NCI-H2171 treated with DMSO at 0.1 percent for 48 hours (cell line): Measurements from ENCODE around the gene RBM33.

ENCODE experiments used
- DNase-seq: peaks from one replicate; lab custom pipeline; 2025; lab: John Stamatoyannopoulos, UW

The RBM33 gene

DNA sequence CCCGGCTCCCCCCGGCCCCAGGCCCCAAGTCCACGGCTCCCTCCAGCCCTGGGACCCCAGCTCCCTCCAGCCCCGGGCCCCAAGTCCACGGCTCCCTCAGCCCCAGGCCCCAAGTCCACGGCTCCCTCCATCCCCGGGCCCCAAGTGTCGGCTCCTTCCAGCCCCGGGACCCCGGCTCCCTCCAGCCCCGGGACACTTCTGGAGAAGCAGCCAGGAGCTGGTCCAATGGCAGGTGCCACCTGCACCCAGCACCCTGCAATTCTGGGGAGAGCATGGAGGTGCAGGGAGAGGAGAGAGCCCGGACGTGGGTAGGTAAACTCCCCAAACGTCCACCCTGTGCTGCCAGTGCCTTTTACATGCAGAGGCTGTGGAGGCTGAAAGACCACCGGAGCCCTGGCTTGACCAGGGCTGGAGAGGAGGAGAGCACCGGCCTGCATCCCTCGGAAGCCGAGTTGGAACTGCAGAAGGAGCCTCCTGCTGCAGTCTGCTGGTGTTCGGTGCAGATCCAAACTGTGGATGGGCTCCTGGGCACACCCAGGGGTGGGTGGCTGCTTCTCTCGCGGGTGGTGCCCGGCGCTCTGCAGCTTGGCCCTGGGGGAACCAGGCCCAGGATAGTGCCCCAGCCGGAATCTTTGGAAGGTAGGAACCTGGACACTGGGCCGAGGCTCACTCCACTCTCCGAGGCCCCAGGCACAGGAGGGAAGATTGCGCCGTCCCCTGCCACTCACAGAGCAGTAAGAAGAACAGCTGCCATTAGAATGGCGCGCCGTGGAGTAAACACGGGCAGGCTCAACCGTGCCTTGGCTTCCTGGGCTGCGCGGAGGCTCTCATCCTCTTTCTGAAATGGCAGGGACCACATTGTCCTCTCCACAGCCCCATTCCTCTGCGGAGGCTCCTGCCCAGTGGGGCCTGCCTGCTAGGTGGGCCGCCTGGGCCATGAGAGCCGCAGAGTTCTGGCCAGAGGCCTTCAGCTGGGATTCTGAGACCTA, 153.1 kb downstream of the RBM33 start:
- no peak for DNase-seq

DNA sequence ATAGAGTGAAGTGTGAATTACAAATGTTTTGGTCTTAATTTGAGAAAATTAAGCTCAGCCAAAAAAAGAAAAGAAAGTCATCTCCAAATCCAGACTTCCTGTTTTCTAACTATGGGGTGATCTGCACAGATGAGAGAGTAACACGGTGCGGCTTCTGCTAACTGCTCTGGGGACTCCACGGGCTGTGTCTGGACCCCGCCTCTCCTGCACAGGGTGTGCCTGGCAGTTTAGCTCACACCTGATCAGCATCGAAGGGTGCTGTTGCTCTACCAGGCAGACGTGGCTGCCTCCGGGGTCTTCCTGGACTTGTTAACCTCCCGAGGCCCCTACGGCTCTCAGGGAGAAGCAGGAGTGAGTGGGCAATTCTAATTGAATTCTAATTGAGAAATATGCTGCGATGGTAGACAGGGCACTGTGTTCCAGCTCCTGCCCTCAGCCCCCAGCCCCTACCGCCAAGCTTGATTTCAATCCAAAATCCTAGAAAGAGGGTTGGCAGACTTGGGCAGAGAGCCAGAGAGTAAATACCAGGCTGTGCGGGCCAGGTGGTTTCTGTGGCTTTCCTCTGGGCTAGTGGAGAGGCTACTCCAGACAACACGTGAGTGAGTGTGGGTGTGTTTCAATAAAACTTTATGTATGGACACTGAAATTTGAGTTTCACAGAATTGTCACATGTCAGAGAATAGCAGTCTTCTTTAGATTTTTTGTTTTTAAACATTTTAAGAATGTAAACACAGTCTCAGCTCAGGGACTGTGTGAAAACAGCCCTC, 154.4 kb downstream of the RBM33 start:
- peak; percentile 9 for DNase-seq

DNA sequence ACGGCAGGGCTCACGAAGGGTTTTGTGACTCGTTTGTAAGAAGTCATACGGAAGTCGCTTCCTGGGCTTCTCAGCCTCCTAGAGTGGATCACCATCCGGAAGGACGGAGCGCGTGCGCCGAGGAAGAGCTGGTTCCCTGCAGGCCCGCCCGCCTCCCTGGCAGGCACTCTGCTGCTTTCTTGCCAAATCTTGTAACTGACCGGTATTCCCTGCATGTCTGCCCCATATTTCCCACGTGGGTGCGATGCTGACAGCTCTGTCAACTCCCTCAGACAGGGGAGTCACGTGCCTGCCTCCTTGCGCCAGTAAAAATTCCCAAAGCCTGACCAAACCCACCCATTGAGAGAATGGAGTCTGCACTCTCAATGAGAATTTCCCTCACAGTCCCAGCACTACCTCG, 155.1 kb downstream of the RBM33 start:
- DNase-seq: no peak

DNA sequence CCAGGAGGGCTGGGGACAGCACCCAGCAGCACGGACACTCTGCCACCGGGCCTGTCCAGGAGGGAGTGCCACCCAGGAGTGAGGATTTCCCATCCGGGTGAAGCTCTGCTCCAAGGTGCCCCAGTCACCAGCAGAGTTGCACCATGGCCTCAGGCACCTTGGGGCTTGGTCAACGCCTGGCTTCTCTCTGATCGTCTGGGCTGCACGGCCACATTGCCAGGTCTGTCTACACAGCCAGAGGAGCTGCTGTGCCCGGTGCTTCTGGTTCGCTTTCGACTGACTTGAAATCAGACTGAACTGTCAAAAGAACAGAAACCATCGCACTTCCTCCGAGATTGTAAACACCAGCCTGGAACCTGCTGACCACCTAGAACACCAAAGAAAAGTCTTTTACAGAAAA, 155.8 kb downstream of the RBM33 start:
- DNase-seq: no peak

DNA sequence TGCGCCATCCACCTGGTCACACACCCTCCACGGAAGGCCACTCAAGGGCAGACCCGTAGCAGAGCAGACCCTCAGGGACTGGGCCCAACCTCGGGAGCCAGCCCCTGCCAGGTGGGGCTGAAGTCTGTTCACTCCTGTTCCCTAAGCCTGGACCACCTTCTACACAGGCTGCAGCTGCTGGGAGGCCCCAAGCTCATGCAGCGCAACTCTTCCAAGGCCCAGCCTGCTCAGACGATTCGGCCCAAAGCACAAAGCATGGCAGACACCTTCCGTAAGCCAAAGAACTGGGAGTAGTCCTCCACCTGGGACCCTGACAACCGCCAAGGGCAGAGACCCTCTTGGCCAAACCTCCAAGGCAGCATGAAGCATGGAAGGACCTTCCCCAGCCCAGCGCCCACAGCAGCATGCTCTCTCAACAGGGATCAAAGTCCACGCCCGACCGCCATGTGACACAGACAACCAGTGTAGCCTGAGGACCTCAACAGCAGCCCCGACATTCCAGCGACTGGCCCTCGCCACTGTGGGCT, 156.3 kb downstream of the RBM33 start:
- no peak for DNase-seq

DNA sequence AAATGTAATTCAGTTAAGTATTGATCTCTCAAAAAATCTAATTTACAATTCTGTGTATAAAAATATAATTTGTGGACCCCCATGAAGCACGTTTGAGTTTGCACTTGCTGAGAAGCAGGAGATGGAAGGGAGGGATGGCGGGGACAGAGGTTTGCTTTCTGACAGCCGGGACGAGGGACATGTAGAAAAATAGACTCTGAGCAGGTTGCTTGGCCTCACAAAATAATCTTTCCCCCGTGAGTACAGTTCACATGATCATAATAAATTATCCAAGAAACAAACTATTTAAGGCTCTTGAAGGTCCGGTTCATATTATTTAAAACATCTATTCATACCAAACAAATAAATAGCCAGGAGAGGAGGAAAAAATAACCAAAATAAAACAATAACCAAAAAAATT, 157.8 kb downstream of the RBM33 start:
- DNase-seq: no peak

DNA sequence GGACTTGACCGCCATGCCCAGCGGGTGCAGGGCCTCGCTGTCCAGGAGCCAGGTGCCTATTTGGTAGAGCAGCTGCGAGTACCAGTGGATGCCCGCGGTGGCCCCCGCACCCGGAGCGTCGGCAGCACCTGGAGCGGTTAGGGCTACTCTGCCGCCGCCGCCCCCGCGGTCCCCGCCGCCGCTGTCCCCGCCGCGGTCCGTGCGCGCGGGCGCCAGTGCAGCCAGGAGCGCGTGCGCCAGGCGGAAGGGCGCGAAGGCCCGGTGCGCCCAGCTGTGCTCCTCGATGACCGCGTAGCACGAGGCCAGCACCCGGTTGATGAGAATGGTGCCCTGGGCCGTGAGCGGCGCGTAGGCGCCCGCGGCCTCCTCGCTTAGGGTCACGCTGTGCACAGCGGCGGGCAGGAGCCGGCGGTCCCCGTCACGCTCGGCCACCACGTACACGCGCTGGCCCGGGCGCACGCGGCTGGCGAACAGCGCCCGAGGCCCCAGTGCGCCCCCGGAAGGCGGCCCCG, 158.5 kb downstream of the RBM33 start:
- no peak for DNase-seq

DNA sequence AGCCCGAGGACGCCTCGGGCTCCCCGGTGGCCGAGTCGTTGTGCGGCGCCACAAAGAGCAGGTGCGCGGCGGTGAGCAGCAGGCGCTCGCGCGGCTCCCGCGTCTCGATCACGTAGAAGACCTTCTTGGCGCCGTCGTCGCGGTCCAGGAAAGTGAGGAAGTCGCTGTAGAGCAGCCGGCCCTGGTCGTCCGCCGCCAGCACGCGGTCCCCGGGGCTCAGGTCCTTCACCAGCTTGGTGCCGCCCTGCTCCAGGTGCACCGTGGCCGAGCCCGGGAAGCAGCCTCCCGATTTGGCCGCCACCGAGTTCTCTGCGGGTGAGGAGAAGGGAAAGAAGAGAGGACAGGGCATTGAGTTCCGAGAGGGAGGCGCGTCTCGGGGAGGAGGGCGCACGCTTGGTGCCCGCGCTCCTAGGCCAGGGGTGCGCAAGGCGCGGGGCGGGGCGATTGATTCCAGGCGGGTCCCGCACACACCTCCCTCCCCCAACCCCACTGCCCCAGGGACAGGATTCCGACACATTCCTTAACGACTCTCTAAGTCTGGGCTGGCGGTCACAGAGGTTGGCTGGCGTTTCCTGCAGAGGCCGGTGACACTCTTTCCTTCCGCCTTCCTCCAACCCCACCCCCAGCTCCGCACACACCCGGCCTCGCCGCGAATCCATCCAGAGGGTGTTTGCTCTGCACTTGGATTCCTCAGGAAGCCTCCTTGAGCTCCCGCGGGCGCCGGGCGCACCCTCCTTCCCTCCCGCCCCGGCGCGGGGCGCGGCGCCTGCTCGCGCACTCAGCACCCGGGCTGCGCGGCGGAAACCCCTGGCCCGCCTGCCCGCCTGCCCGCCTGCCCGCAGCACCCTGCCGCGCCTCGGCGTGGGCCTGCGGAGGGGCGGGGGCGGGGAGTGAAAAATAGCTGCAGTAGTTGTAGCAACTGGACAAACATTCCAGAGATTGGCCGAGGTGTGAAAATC, 159.2 kb downstream of the RBM33 start:
- no peak for DNase-seq

DNA sequence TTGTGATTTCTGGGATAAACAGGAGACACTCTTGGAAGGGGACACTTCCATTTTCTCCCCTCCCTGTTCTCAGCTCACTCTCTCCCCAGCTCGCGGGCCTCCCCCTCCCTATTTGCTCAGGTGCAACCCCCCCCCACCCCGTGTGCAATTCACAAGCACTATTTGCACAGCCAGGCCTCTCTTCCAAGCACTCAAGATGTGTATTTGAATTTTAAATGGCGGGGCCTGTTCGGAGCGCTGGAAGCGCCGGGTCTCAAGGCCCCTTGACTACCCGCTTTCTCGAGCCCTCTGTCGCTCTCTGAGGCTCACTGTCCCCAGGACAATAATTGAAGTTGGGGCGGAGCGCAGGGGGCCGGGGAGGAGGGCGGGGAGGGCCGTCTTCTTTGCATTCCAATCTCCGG, 160.0 kb downstream of the RBM33 start:
- no peak for DNase-seq

DNA sequence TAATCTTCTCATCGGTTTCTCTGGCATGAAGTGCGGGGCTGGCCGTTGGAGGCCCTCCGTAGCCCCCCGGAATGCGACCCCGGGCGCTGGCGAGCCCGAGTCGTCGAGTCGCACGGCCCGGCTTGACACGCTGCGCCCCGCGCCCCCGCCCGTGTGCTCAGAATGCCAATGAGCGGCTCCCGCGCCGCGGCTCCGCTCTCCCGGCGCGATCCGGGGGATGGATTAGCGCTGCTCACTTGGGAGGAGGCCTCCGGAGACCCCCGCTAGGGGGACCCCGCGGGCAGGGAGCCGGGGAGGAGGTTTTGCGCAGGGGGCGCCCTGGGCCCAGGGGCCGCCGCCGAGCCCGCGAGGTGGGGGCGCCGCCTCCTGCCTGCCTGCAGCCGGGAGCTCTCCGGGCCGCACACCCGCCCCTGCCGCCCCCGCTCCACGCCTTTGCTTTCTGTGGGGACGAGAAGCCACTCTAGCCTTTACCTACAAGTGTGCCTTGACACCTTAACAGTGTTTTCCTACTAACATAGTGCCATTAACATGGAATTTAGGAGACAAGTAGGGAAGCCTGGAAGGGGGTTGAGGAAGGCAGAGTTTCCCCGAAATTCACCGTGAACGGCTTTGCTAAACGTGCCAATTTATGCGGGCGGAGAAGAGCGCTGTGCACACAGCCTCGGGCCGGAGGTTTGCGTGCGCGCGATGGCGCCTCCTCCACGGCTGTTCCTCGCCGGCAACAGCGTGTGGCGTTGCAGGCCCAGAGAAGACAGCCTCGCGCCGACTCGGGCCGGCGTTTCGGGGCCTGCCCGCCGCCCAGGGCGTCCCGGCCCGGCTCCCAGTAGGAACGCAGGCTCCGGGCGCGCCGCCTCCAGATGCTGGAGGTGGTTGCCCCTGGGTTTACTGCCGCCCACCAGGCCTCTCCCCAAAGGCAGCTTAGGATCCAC, 160.7 kb downstream of the RBM33 start:
- peak; percentile 65 for DNase-seq

DNA sequence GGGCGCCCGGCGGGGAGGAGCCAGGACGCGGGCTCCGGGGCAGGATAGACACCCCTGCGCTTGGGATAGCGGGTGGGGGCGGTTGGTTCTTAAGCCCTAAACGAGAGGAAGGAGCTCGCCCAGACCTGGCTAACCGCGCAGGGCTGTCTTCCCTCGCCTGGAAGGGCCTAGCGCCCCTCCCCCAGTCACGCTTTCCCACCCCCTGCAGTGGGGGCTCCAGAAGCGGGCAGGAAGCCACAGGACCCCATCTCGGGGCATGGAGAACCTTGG, 161.3 kb downstream of the RBM33 start:
- no peak for DNase-seq

DNA sequence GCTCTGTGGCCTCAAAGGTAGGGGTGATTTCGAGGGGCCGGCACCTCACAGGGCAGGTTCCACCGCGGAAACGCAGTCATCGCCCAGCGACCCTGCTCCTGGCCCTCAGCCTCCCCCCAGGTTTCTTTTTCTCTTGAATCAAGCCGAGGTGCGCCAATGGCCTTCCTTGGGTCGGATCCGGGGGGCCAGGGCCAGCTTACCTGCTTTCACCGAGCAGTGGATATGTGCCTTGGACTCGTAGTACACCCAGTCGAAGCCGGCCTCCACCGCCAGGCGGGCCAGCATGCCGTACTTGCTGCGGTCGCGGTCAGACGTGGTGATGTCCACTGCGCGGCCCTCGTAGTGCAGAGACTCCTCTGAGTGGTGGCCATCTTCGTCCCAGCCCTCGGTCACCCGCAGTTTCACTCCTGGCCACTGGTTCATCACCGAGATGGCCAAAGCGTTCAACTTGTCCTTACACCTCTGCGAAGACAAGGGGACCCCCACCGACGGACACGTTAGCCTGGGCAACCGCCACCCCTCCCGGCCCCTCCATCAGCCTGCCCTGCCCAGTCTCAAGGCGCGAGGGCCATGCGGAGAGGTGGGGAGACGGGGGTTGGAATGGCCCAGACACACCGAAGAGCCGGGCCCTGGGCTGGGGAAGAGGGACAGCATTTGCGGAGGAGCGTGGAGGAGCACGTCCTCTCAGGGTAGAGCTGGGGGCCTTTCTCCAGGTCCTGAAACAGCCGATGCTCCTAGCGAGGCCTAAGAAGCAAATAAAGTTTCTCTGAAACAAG, 161.8 kb downstream of the RBM33 start:
- no peak for DNase-seq

DNA sequence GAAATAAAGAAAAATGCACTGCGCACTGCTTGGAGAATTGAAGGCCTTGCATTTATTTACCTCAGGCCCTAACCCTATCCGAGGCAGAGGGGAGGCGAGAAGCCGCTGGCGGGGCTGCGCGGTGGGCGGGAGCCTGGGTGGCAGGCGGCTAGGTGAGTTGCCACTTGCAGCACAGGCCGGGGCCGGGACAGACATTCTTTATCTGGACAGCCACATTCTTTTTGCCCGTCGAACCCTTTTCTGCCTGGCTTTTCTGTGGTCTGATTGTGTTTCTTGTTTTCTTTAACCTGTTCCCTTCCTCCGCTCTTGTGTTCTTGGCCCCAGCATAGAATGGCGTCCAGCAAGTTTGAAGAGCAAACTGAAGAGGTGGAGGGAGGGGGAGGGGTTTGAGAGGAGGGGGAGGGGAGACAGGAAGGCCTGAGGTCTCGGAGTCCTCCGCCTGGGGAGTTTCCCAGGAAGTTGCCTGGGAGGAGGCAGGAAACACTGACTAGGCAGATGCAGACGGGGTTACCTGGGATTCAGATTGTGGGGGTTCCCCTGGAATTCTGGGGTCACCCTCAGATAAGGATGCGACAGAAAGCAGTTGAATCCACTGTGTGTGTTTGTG, 162.7 kb downstream of the RBM33 start:
- no peak for DNase-seq

DNA sequence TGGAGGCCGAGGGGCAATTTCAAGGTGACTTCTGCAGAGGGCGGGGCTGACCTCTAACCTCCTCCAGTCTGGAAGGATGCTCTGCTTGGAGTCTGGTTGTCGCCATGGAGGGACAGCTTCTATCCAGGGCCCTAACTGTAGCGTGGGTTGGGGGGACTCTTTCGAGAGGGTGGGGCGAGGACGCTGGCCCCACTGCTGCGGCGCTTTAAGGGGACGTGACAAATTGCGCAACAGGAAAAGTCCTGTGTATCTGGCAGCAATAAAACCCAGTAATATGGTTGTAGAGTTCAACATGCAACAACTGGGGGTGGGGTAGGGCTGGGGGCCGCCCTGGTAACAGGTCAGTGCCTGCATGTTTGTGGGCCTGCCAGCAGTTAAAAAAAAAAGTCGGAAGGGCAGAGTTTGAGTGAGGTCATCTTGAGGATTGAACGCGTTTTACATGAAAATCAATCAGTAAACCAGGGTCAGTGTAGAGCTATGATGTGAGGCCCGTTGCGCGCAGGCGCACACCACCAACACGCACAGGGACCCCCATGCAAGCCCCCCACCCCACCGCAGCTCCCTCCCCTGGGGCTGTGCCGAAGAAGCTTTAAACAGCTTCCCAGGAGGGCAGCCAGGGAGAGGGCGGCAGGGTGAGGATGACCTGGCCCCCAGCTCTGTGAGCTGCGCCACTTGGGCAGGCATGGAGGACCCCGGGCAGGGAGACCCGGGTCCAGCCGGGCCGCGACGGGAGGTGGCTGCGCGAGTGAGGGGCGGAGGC, 163.5 kb downstream of the RBM33 start:
- DNase-seq: no peak

DNA sequence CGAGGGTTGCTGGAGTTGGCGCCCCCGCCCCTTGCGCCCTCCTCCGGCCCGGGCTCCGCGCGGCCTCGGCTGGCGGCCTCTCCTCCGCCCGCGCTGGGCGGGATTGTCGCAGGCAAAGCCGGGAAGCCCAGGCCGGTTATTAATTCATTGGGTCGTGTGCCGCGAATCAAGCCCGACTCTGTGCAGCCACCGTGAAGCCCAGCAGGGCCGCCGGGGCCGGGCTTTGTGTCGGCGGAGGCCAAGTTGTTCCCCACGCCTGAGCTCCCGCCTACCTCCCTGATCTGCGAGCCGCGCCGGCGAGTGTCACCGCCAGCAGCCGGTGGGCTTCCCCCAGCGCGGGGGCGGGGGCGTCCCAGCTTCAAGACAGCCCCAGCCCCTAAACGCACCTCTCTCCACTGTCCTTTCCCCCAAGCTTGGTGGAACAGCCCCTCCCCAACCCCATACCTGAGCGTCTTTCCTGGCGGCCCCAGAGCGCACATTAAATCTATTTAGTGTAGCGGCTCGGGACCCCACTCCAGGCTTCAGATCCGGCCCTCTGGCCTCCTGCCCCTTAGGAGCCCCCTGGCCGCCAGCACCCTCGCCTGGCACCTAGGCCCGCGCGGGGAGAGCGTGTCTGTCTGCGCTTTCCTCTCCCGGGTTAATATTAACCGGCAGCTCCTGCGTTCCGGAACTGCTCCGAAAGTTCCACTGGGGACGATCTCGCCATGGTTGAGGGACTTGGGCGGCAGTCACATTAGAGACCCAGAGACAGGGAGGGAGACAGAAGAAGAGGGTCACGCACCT, 164.3 kb downstream of the RBM33 start:
- DNase-seq: no peak

DNA sequence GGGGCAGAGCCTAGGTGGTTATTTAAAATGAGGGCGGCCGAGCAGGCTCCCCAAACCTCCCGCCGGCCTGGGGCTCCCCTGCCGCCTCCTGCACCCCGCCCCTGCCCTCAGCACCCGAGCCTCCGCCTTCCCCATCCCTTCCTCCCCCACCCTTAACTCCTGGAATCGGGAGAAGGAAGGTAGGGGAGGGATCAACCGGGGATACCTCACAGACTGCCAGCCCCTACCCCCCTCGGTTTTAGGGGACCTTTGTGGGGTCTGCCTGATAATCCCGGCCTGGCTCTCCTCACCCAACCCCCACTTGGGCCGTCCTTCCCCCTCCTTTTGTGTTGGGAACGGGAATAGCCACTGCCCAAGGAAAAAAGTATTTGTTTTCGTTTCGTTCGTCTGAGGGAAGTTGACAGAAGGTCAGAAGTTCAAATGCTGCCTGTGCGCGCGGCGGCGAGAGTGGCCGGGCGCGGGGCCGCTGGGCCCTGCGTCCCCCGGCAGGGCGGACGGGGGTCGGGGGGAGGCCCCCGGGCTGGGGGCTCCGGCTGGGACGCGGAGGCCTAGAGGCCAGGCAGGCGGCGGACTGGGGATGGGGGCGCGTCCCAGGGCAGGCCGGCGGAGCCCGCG, 165.0 kb downstream of the RBM33 start:
- DNase-seq: no peak
